Activated CD8-positive, alpha-beta T cell treated with anti-CD3 and anti-CD28 coated beads for 36 hours (primary cell): ENCODE data around the gene CD320. TPM values are rescaled to one million over a fixed set of nuclear protein-coding genes. Genes with fewer than 3 reads are reported as not detected.

ENCODE experiments used
- ATAC-seq: fragments of 200-7000 bp; cut with Tn5 transposase; one replicate; pipeline ENCODE4 v1.10.0; 2021; ENCODE audit warnings: mild to moderate bottlenecking, moderate library complexity
- CTCF ChIA-PET: fragments of 350-600 bp; sonication (Branson Sonifier 250); formaldehyde crosslinking; loops from one replicate; lab custom pipeline; 2021; ENCODE audit warnings: antibody characterized with exemption; lab: Charles Lee
- POLR2A ChIA-PET: fragments of 350-600 bp; sonication (Branson Sonifier 250); formaldehyde crosslinking; loops from one replicate; lab custom pipeline; 2021; ENCODE audit warnings: antibody characterized with exemption; lab: Charles Lee
- DNase-seq: peaks from one replicate; pipeline ENCODE4 v3.0.0-alpha.2; 2020
- H3K27ac Mint-ChIP-seq: one replicate; pipeline ENCODE4 v1.8.0; 2021; ENCODE audit warnings: mild to moderate bottlenecking, mixed read lengths
- H3K27me3 Mint-ChIP-seq: one replicate; pipeline ENCODE4 v1.8.0; 2021; ENCODE audit warnings: mixed read lengths
- H3K36me3 Mint-ChIP-seq: one replicate; pipeline ENCODE4 v1.8.0; 2021; ENCODE audit warnings: low read depth, mixed read lengths
- H3K4me1 Mint-ChIP-seq: one replicate; pipeline ENCODE4 v1.8.0; 2021; ENCODE audit warnings: low read depth, mixed read lengths
- H3K4me3 Mint-ChIP-seq: one replicate; pipeline ENCODE4 v1.8.0; 2021; ENCODE audit warnings: mild to moderate bottlenecking, moderate library complexity, mixed read lengths
- H3K9me3 Mint-ChIP-seq: one replicate; pipeline ENCODE4 v1.8.0; 2021; ENCODE audit warnings: mixed read lengths
- CTCF ChIP-seq: fragments of 200-600 bp; IDR thresholded peaks from one replicate; pipeline ENCODE4 v1.8.0; 2022; ENCODE audit warnings: antibody characterized with exemption, mild to moderate bottlenecking
- intact Hi-C: fragments of 100-400 bp; cut with micrococcal nuclease; formaldehyde crosslinking; loops from one replicate; pipeline ENCODE4 v1.10.0; 2022
- total RNA-seq, 2 experiments: library from RNA; stranded (reverse); gene quantifications; one replicate each; pipeline ENCODE4 v1.2.3, GENCODE V29; 2021

Gene CD320
- total RNA-seq, 2 experiments from 2014 or later: 59.0 to 62.2 TPM

GRCh38 chr19:8255426-8256125 lies 52.6 kb downstream of the CD320 start:
- Mint-ChIP-seq H3K27ac (no peak overlapping the region), H3K27me3 (no peaks in the 10 kb centered on the region), H3K9me3 (no peaks in the 10 kb centered on the region), H3K4me1 (peaks cover 17% of the 10 kb centered on the region), H3K4me3 (no peak overlapping the region), H3K36me3 (peaks cover 10% of the 10 kb centered on the region)
- ATAC-seq: no peak
- DNase-seq: no peak
- CTCF ChIA-PET: interaction anchor here (0.6 to 1.1 kb wide), 2 partner anchors 97 to 311 kb away, joined by 3 to 6 read pairs; no protein-coding TSS in a partner anchor
- POLR2A ChIA-PET: interaction anchor here (1.0 kb wide), 1 partner anchor 14 kb away, joined by 4 read pairs; no protein-coding TSS in a partner anchor
- intact Hi-C loops: no loop called here
- TF ChIP-seq CTCF: no peak

DNA sequence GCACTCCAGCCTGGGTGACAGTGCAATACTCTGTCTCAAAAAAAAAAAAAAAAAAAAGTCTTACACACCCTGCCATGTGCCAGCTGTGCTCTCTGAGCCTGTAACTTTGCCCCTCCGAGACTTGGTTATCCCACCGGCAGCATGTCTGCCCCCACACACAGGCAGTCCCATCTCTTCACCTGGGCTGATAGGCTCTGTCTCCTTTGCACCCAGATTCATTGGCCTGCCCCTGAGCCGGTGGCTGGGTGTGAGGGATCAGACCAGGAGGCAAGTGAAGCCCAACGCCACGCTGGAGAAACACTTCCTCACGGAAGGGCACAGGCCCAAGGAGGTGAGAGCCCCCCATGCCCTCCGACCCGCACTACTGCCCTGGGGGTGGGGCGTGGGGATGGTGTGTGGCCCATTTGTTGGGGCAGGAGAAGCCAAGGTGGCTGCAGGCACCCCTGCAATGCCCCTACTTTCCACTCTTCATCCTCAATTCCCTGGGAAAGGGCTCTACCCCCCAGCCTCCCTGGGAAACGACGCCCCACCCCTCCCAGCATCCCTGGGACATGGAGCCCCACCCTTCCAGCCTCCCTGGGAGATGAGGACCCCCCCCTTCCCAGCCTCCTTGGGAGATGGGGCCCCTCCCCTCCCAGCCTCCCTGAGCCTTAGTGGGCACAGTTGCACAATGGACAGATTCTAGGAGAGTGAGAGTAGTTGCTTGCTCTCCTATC lies 53.7 kb downstream of the CD320 start:
- H3K36me3 Mint-ChIP-seq: peaks cover 10% of the 10 kb centered on the region
- no peak for TF ChIP-seq CTCF
- POLR2A ChIA-PET: interaction anchor here (1.0 kb wide), 1 partner anchor 10 kb away, joined by 3 read pairs; no protein-coding TSS in a partner anchor
- no peak overlapping the region for H3K4me3 Mint-ChIP-seq
- DNase-seq (no peak), ATAC-seq (no peak)
- H3K27ac Mint-ChIP-seq: no peak overlapping the region
- H3K9me3 Mint-ChIP-seq: no peaks in the 10 kb centered on the region
- intact Hi-C loops: no loop called here
- CTCF ChIA-PET: interaction anchor here (1.1 kb wide), 1 partner anchor 93 kb away, joined by 3 read pairs; no protein-coding TSS in a partner anchor
- peaks cover 11% of the 10 kb centered on the region for H3K4me1 Mint-ChIP-seq
- no peaks in the 10 kb centered on the region for H3K27me3 Mint-ChIP-seq

GRCh38 chr19:8253678-8254077 lies 54.5 kb downstream of the CD320 start:
- H3K4me3 Mint-ChIP-seq: no peak overlapping the region
- no peaks in the 10 kb centered on the region for H3K27me3 Mint-ChIP-seq
- H3K27ac Mint-ChIP-seq: no peak overlapping the region
- ChIA-PET POLR2A (interaction anchor here (1.0 kb wide), 1 partner anchor 10 kb away, joined by 3 read pairs; no protein-coding TSS in a partner anchor), CTCF (interaction anchor here (0.6 to 3.6 kb wide), 16 partner anchors 9 to 310 kb away, joined by 3 to 26 read pairs (median 3); partner anchors contain the start of gene TIMM44)
- peaks cover 10% of the 10 kb centered on the region for H3K36me3 Mint-ChIP-seq
- intact Hi-C loops: loop anchor here (2.0 kb wide), 1 partner anchor 95 kb away; no protein-coding TSS in a partner anchor
- no peak for ATAC-seq
- no peak for DNase-seq
- H3K9me3 Mint-ChIP-seq: no peaks in the 10 kb centered on the region
- H3K4me1 Mint-ChIP-seq: peaks cover 10% of the 10 kb centered on the region
- no peak for TF ChIP-seq CTCF

GRCh38 chr19:8252922-8253589 lies 55.1 kb downstream of the CD320 start:
- H3K27ac Mint-ChIP-seq: no peak overlapping the region
- peak; percentile 93 for ATAC-seq
- no peaks in the 10 kb centered on the region for H3K9me3 Mint-ChIP-seq
- intact Hi-C loops: loop anchor here (2.0 kb wide), 1 partner anchor 94 kb away; no protein-coding TSS in a partner anchor
- POLR2A ChIA-PET: interaction anchor here (1.0 kb wide), 1 partner anchor 11 kb away, joined by 3 read pairs; no protein-coding TSS in a partner anchor
- H3K4me3 Mint-ChIP-seq: no peak overlapping the region
- DNase-seq: peak; percentile 89
- peaks cover 10% of the 10 kb centered on the region for H3K4me1 Mint-ChIP-seq
- CTCF ChIA-PET: interaction anchor here (0.6 to 3.6 kb wide), 19 partner anchors 8 to 310 kb away, joined by 3 to 26 read pairs (median 3); partner anchors contain the start of gene TIMM44
- no peaks in the 10 kb centered on the region for H3K27me3 Mint-ChIP-seq
- H3K36me3 Mint-ChIP-seq: peaks cover 13% of the 10 kb centered on the region
- TF ChIP-seq CTCF: peak; percentile 96

Other genes with a start within 250 kb of the CD320 start
- under 1 TPM in 1 of 2 experiments, not detected in 1; 0.02 TPM for gene FBN3, start 158.8 kb downstream of the CD320 start, total RNA-seq
- gene CERS4, start 99.0 kb downstream of the CD320 start, total RNA-seq: 10 to 100 TPM; 15.5 to 19.7 TPM
- 10 to 100 TPM; 72.2 to 84.3 TPM for gene NDUFA7, start 13.0 kb upstream of the CD320 start, total RNA-seq
- 1,000 to 10,000 TPM; 2,450 to 2,492 TPM for gene RPS28, start 13.1 kb upstream of the CD320 start, total RNA-seq
- 1 to 10 TPM; 3.6 TPM for gene KANK3, start 34.9 kb upstream of the CD320 start, total RNA-seq
- 10 to 100 TPM; 26.8 to 27.8 TPM for gene ANGPTL4, start 55.8 kb upstream of the CD320 start, total RNA-seq
- 10 to 100 TPM; 74.3 to 77.4 TPM for gene RAB11B, start 82.0 kb upstream of the CD320 start, total RNA-seq
- gene MARCHF2, start 104.9 kb upstream of the CD320 start, total RNA-seq: 1 to 10 TPM; 8.0 to 8.6 TPM
- gene HNRNPM, start 136.6 kb upstream of the CD320 start, total RNA-seq: 100 to 1,000 TPM; 242 to 254 TPM
- gene PRAM1, start 194.3 kb upstream of the CD320 start, total RNA-seq: 1 to 10 TPM in 1 of 2 experiments, under 1 TPM in 1; 0.74 to 1.1 TPM
- 10 to 100 TPM; 21.6 to 24.0 TPM for gene ZNF414, start 205.8 kb upstream of the CD320 start, total RNA-seq